Smooth muscle cell (in vitro differentiated cells): Measurements from ENCODE around the gene PCDHGA10. TPM values are rescaled to one million over a fixed set of nuclear protein-coding genes. Genes with fewer than 3 reads are reported as not detected.
"Not testable (repeated sequence)": the region's sequence is repeated elsewhere in the genome, so short reads cannot be mapped to it uniquely, and the experiment has no call there.

ENCODE experiments used
- DNase-seq: peaks from one replicate; lab custom pipeline; 2025; ENCODE audit not compliant: unreplicated experiment; lab: John Stamatoyannopoulos, UW
- H2AFZ ChIP-seq: fragments of 200-600 bp; sonication (generic); 2 replicates; pipeline ENCODE4 v1.6.0; 2016; ENCODE audit warnings: antibody characterized with exemption, low read depth, mild to moderate bottlenecking
- H3F3A ChIP-seq: fragments of 200-600 bp; sonication (generic); 2 replicates; pipeline ENCODE4 v1.6.0; 2017; ENCODE audit warnings: antibody characterized with exemption, low read depth
- H3K27ac ChIP-seq: fragments of 200-600 bp; sonication (generic); 2 replicates; pipeline ENCODE4 v1.5.1; 2016; ENCODE audit warnings: low read depth, mild to moderate bottlenecking
- H3K27me3 ChIP-seq: fragments of 200-600 bp; sonication (generic); 2 replicates; pipeline ENCODE4 v1.6.1; 2016; ENCODE audit warnings: low read depth, mild to moderate bottlenecking
- H3K36me3 ChIP-seq: fragments of 200-600 bp; sonication (generic); 2 replicates; pipeline ENCODE4 v1.5.1; 2016; ENCODE audit warnings: low read depth
- H3K4me1 ChIP-seq: fragments of 200-600 bp; sonication (generic); 2 replicates; pipeline ENCODE4 v1.5.1; 2016; ENCODE audit warnings: low read depth
- H3K4me2 ChIP-seq: fragments of 200-600 bp; sonication (generic); 2 replicates; pipeline ENCODE4 v1.6.0; 2016; ENCODE audit warnings: mild to moderate bottlenecking
- H3K4me3 ChIP-seq: fragments of 200-600 bp; sonication (generic); 2 replicates; pipeline ENCODE4 v1.5.1; 2016; ENCODE audit warnings: mild to moderate bottlenecking
- H3K79me2 ChIP-seq: fragments of 200-600 bp; sonication (generic); 2 replicates; pipeline ENCODE4 v1.6.0; 2016; ENCODE audit warnings: low read depth, mild to moderate bottlenecking
- H3K9ac ChIP-seq: fragments of 200-600 bp; sonication (generic); 2 replicates; pipeline ENCODE4 v1.6.0; 2016; ENCODE audit warnings: low read depth
- H3K9me3 ChIP-seq: fragments of 200-600 bp; sonication (generic); replicated peaks from 2 replicates; pipeline ENCODE4 v1.5.1; 2016; ENCODE audit warnings: low read depth
- H4K20me1 ChIP-seq: fragments of 200-600 bp; sonication (generic); 2 replicates; pipeline ENCODE4 v1.6.0; 2016; ENCODE audit warnings: low read depth
- WGBS: methylation state at CpG from one replicate; pipeline ENCODE4 v1.1.7; 2016; ENCODE audit warnings: low lambda C conversion rate; 5-methylcytosine and 5-hydroxymethylcytosine counted together
- polyA plus RNA-seq: library from polyadenylated mRNA; unstranded; fragments of >200 nt; fragmentation: Nextera tagmentation; extraction: Ambion mirVana; gene quantifications from 2 replicates; pipeline ENCODE4 v1.2.1, GENCODE V29; 2016
- total RNA-seq: library from RNA; depleted of rRNA; stranded (reverse); fragments of >200 nt; gene quantifications from 2 replicates; pipeline ENCODE4 v1.2.3, GENCODE V29; 2014
- TF ChIP-seq, protein P1 (sequence below): fragments of 200-600 bp; sonication (generic); IDR thresholded peaks from 2 replicates; pipeline ENCODE4 v1.5.1; 2017; ENCODE audit warnings: borderline replicate concordance, mild to moderate bottlenecking, antibody characterized with exemption; ENCODE audit not compliant: insufficient read depth, poor library complexity, severe bottlenecking

PCDHGA10 gene
- total and polyA plus RNA-seq, 2 experiments from 2014 or later: 10.9 to 24.7 TPM

DNA sequence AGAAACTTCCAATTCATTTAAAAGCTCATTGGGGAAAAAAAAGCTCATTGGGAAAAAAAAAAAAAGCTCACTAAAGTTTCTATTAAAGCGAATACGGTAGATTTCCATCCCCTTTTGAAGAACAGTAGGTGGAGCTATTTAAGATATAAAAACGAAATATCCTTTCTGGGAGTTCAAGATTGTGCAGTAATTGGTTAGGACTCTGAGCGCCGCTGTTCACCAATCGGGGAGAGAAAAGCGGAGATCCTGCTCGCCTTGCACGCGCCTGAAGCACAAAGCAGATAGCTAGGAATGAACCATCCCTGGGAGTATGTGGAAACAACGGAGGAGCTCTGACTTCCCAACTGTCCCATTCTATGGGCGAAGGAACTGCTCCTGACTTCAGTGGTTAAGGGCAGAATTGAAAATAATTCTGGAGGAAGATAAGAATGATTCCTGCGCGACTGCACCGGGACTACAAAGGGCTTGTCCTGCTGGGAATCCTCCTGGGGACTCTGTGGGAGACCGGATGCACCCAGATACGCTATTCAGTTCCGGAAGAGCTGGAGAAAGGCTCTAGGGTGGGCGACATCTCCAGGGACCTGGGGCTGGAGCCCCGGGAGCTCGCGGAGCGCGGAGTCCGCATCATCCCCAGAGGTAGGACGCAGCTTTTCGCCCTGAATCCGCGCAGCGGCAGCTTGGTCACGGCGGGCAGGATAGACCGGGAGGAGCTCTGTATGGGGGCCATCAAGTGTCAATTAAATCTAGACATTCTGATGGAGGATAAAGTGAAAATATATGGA is 17.7 kb downstream of the PCDHGA10 start, which contains the start of gene PCDHGA12:
PCDHGA12 (plus strand) TSS at position 176 of the 782 bp plus-strand sequence; CDS start at position 429, 253 bp downstream.
- peaks cover 42% of the 10 kb centered on the region for H3K9me3 ChIP-seq
- TF ChIP-seq, protein P1, sequence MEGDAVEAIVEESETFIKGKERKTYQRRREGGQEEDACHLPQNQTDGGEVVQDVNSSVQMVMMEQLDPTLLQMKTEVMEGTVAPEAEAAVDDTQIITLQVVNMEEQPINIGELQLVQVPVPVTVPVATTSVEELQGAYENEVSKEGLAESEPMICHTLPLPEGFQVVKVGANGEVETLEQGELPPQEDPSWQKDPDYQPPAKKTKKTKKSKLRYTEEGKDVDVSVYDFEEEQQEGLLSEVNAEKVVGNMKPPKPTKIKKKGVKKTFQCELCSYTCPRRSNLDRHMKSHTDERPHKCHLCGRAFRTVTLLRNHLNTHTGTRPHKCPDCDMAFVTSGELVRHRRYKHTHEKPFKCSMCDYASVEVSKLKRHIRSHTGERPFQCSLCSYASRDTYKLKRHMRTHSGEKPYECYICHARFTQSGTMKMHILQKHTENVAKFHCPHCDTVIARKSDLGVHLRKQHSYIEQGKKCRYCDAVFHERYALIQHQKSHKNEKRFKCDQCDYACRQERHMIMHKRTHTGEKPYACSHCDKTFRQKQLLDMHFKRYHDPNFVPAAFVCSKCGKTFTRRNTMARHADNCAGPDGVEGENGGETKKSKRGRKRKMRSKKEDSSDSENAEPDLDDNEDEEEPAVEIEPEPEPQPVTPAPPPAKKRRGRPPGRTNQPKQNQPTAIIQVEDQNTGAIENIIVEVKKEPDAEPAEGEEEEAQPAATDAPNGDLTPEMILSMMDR: no peak
- no peaks in the 10 kb centered on the region for H3K4me1 ChIP-seq
- no peak within 1 kb of the TSS for H3K4me2 ChIP-seq
- no peaks in the 10 kb centered on the region for H3F3A ChIP-seq
- peak within 1 kb of the TSS; percentile 8 for H3K4me3 ChIP-seq
- no peaks in the 10 kb centered on the region for H3K27me3 ChIP-seq
- H3K36me3 ChIP-seq: peaks cover 40% of the 10 kb centered on the region
- H3K79me2 ChIP-seq: peaks cover 22% of the 10 kb centered on the region
- no peak within 1 kb of the TSS for H2AFZ ChIP-seq
- H3K27ac ChIP-seq: no peak within 1 kb of the TSS
- no peak for DNase-seq
- WGBS: 96% methylated on average over 33 of the region's 33 CpGs
- H4K20me1 ChIP-seq: no peaks in the 10 kb centered on the region
- no peak within 1 kb of the TSS for H3K9ac ChIP-seq

- no peak overlapping the region for H3K4me3 ChIP-seq
- H3K27me3 ChIP-seq: no peaks in the 10 kb centered on the region
- peaks cover 18% of the 10 kb centered on the region for H3K79me2 ChIP-seq
- TF ChIP-seq, protein P1: no peak
- H3K36me3 ChIP-seq: peaks cover 39% of the 10 kb centered on the region
- H3K4me1 ChIP-seq: no peaks in the 10 kb centered on the region
- H3K4me2 ChIP-seq: no peak overlapping the region
- DNase-seq: no peak
- peaks cover 34% of the 10 kb centered on the region for H3K9me3 ChIP-seq
- no peak overlapping the region for H3K27ac ChIP-seq
- WGBS: 99% methylated on average over 37 of the region's 37 CpGs
- H3F3A ChIP-seq: no peaks in the 10 kb centered on the region
- H4K20me1 ChIP-seq: no peaks in the 10 kb centered on the region
- no peak overlapping the region for H3K9ac ChIP-seq
- no peak overlapping the region for H2AFZ ChIP-seq
Measured at GRCh38 chr5:141431286-141431685, 18.5 kb downstream of the PCDHGA10 start.

GRCh38 chr5:141432308-141432707 is 19.5 kb downstream of the PCDHGA10 start:
- not testable (repeated sequence) for H3K4me3 ChIP-seq, H4K20me1 ChIP-seq, H2AFZ ChIP-seq, H3K27me3 ChIP-seq, H3K4me1 ChIP-seq, H3F3A ChIP-seq, H3K9ac ChIP-seq, H3K27ac ChIP-seq, H3K4me2 ChIP-seq, DNase-seq
- 96% methylated on average over 18 of the region's 38 CpGs for WGBS
- Histone ChIP-seq H3K36me3 (peaks cover 29% of the 10 kb centered on the region), H3K9me3 (peaks cover 27% of the 10 kb centered on the region), H3K79me2 (peaks cover 23% of the 10 kb centered on the region)

- 98% methylated on average over 28 of the region's 29 CpGs for WGBS
- peaks cover 26% of the 10 kb centered on the region for H3K79me2 ChIP-seq
- H3K4me2 ChIP-seq, H2AFZ ChIP-seq, H3K27ac ChIP-seq, H3F3A ChIP-seq, H3K4me3 ChIP-seq, H3K27me3 ChIP-seq, H3K4me1 ChIP-seq, H3K9ac ChIP-seq, H4K20me1 ChIP-seq, DNase-seq: not testable (repeated sequence)
- H3K36me3 ChIP-seq: peaks cover 27% of the 10 kb centered on the region
- H3K9me3 ChIP-seq: peaks cover 26% of the 10 kb centered on the region
Measured at GRCh38 chr5:141432726-141433125, 19.9 kb downstream of the PCDHGA10 start.
